Right ventricle myocardium superior (tissue), 1 donor: ENCODE measurements around the gene RHBDF2. TPM values are rescaled to one million over a fixed set of nuclear protein-coding genes. Genes with fewer than 3 reads are reported as not detected.
A peak's percentile ranks its signal among the peaks of the same experiment; 100 is the strongest.

Experiments used
- ATAC-seq: fragments of 200-7000 bp; cut with Tn5 transposase; one replicate; pipeline ENCODE4 v1.9.1; 2020; ENCODE audit warnings: mild to moderate bottlenecking; ENCODE audit not compliant: poor library complexity
- DNase-seq: peaks from one replicate; pipeline ENCODE4 v3.0.0-alpha.2; 2020
- intact Hi-C: fragments of 100-400 bp; cut with DNase I; formaldehyde crosslinking; loops from one replicate; pipeline ENCODE4 v1.11.2; 2022
- total RNA-seq: library from RNA; stranded (reverse); fragmentation: NEBNext Ultra II Directional; extraction: Animal tissue kit (Norgen Biotek cat#: 25700); gene quantifications from one replicate; pipeline ENCODE4 v1.2.1, GENCODE V29; 2021
- donor health status: DM: no; HTN: yes; CAD: no; lungs with severe emphysema.

Gene RHBDF2
- total RNA-seq, 1 donor from 2014 or later = 15.4 TPM

DNA sequence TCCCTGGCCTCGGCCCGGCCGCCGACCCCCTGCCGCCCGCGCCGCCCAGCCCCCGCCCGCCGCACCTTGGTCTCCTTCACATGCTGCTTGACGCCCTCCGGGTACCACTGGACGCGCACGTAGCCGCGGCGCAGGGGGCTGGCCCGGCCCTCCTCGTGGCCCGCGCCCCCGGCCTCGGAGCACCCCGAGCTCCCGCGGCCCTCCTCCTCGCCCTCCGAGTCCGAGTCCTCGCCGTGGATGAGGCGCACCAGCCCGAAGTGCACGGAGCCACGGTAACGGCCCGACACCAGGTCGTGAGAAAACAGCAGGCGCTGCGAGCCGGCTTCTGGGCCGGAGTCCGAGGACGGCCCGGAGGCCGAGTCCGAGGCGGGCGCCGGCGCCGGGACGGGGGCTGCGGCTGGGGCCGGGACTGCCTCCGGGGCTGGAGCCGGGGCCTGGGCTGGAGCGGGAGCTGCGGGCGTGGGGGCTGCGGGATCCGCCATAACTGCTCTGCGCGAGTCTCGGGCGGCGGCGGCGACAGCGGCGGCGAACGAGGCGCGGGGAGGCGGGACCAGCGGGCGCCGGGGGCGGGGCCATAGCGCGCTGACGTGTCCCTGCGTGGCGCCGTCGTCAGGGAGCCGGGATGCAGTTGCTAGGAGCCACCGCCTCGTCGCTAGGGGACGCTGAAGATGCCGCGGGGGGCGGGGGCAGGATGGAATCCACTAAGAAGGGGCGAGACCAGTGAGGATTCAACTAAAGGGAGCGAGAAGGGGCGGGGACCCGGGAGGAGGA is 48.4 kb downstream of the RHBDF2 start, which contains the start of gene UBE2O:
Gene UBE2O, minus strand, starts transcription at position 493 of the 771 bp plus-strand sequence. Its CDS starts 11 bp downstream, at position 482.
- intact Hi-C loops = no loop called here
- peak; percentile 96 for ATAC-seq
- DNase-seq = peak; percentile 94

DNA sequence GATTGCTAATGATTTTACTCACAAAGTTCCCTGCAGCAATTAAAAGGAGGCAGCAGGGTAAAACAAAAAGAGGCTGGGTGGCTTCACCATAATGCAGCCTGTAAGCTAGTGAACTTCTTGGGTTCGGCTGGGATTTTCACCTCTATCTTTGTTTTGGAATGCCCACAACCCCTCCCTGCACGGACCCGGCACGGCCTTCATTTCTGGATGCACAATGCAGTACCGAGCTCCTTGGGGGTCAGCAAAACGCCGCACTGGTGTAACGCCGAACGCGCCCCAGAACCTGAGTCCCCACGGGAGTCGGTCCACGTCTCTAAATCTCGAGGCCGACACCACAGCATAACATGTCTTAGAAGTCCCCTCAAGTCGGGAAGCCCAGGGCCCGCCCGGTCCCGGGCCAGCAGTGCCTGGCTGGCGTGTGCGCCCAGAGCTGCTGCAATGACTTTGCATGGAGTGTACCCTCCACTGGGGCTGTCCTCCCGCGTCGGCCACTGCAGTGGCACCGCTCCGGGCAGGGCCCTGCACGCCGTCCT is 49.0 kb downstream of the RHBDF2 start:
- intact Hi-C loops = no loop called here
- ATAC-seq (peak; percentile 56), DNase-seq (no peak)

DNA sequence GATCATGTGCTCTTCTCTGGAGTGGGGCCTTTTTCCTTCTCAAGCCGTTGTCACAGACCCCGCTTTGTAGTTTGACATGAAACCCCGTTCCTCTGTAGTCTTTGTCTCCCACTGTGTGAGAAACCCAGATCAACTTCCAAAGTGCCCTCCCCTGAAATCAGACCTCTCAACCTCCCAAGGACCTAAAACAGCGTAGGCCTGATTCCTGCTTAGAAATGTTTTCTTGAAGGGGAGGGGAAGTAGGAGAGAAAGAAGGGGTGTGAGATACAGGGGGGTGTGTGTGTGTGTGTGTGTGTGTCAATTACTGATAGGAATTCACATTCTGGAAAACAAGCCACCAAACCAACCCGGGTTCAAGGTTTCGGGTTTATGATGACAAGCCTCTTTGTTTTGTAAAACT is 49.7 kb downstream of the RHBDF2 start:
- ATAC-seq = no peak
- DNase-seq = no peak
- intact Hi-C loops = no loop called here

DNA sequence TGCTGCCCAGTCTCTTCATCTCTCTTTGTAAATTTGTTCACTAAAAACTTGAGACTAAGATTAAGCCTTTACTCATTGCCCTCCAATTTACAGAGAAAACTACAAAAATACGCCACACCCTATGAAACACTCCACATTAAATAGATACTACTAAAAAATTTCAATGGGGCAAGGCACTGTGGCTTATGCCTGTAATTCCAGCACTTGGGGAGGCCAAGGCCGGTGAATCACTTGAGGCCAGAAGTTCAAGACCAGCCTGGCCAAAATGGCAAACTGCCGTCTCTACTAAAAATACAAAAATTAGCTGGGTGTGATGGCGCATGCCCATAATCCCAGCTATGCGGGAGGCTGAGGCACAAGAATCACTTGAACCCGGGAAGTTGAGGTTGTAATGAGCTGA is 52.1 kb downstream of the RHBDF2 start:
- intact Hi-C loops = no loop called here
- ATAC-seq (no peak), DNase-seq (no peak)

DNA sequence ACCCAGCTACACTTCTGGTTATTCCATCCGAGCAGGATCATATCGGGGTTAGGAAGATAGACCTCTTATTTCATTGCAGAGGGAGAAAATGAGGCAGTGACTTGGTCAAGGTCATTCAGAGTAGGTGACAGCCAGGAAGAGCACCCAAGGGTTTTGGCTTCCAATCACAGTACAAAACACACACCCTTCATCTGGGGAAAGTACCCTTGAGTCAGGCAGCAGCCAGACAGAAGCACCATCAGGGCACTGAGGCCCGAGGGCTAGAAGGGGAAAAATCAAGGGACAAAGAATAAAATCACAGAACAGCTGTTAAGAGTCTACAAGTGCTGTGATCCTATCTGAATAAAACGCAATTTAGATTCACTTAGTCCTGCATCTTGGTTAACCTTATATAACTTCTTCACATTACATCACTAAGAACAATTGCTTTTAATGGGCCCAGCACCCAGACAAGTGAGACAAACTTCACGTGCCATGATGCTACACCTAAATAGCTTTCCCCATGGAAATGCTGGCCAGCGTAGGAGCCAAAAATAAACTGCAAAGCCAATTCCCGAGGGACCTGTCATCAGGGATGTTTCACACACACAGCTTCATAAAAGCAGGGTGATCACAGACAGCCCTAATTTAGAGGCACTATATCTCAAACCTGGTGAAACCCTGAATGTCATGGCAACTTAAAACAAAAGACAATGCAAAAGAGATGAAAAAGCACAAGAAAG is 53.1 kb downstream of the RHBDF2 start:
- DNase-seq (no peak), ATAC-seq (peak; percentile 57)
- intact Hi-C loops = no loop called here

DNA sequence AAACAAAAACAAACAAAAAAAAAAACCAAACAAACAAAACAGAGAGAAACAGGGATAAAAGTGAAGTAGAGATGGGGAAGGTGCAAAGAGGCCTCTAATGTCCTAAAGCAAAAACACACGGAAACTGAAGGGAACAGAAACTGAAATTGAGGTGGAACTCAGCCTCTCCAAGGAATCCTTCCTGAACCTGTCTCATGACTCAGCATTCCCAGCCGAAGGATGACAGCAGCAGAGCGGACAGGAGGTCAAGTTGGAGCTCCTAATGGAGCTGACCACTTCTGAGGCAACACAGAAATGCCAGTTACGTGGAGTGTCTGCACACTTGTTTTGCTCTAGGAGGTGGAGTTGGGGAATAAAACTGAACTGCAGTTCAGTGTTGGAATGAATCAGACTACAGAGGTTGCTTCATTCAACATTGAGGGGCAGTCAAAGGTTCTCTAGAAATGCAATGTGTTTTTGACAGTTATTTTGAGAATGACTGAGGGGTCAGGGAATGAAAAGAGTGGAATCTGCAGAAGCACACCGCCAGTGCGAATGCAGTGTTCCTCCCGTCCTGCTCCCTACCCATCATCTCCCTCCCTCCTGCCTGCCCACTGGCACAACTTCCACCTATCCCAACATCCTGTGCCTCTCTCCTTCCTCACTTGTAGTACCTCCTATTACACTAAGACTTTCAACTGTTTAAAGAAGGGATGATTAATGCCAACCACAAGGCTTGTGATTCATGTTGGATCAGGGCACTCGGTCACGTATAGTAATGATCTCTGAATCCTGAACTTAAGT is 54.6 kb downstream of the RHBDF2 start:
- DNase-seq = no peak
- ATAC-seq = peak; percentile 39
- intact Hi-C loops = no loop called here

DNA sequence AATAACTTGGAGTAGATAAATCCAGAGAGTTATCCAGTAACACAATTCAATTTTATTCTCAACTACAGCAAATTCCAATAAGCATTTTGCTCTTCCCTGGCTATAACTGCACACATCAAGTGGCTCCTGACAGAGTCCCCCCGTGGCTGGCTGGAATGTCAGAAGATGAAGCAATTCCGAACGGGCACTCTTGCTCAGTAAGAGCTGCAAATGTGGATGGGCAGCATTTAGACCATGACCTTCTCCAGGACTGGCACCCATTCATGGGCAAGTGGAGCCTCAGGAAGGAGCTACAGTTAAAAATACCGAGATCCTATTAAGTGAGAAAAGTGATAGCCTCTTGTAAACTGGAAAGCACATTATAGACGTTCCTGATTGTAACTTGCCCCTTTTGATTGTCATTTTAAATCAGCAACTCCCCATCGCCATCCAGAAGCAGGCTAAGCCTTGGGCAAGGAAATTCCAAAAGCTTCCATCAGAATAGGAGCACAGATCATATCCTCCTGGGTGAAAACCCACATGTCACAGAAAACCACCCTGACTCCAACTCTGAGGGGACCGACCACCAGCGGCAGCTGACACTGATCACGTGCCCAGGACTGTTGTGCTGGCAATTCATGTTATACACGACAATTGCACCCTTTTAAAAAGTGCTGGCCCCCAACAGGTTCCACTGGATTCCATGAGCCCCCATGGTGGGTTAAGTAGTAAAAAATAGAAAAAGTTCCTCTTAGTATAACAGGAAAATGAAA is 55.4 kb downstream of the RHBDF2 start:
- ATAC-seq = peak; percentile 37
- no peak for DNase-seq
- intact Hi-C loops = no loop called here

DNA sequence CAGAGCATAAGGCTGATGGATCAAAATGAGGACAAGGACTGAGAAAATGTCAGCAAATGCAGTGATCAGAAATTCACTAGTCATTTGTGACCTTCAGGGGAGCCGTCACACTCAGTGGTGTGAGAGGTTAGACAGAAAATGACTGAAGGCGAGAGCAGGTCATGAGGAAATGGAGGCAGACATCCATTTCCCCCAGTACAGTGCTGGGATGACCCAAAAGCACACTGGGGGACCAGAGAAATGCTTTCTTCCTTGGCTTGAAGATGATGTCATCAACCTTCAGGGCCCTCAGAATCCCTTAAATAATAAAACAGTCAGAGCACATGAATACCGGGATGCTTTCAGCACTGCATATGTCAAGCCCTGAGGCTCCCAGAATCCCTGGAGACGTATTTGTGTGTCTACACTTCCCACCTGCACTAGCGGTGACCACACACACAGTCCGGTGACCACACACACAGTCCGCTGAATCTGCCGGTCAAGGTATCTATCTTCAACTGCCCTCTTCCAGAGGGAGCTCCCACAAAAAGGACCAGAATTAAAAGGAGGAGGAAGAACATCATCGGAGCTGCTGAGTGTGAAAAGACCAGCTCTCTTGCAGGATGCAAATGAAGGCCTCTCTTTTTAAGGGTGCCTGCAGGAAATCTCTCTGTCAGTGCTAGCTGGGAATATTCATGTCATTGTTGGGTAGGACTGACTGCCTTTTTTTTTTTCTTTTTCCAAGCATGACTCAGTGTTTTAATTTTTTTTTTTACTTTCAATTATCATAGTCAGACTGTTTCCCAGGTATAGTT is 56.5 kb downstream of the RHBDF2 start:
- intact Hi-C loops = no loop called here
- ATAC-seq (no peak), DNase-seq (no peak)

DNA sequence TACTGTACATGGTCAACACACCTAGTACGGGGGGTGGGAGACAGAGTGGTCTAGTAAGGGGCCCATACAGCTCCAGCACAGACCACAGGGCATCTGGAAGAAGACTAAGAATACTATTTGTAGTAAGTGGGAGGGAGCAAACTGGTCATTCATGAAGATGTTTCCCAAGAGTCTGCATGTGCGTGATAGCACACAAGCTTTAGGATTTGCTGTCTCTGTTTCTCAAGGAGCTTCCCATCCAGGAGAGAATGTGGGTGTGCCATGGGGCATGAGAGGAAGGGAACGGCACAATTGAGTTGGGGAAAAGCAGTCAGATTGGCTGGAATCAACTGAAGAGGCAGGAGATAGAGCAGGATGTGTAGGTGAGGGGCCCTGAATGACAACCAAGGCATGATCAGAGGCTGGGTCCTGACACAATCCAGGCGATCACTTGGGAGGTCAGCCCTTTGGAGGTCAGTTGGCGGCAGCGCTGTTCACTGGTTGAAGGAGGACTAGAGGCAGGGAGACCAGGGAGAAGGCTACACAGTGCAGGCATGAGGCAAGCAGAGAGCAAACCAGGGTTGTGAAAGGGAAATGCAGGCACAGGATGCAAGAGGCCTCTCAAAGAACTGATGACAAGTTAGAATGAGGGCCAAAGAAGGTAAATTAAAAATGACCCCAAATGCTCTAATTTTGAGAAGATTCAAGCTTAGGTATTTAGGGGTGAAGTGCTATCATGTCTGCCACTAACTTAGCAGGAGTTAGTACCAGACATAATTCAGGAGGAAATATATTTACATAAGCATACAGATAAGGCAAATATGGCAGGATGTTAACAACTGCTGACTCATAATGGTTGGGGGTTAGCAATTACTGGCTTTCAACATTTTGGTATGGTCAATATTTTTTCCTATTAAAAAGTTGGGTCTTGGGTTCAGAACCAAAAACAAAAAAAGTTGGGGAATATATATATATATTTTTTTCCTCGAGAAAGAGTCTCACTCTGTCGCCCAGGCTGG is 58.6 kb downstream of the RHBDF2 start:
- ATAC-seq (no peak), DNase-seq (no peak)
- intact Hi-C loops = no loop called here

DNA sequence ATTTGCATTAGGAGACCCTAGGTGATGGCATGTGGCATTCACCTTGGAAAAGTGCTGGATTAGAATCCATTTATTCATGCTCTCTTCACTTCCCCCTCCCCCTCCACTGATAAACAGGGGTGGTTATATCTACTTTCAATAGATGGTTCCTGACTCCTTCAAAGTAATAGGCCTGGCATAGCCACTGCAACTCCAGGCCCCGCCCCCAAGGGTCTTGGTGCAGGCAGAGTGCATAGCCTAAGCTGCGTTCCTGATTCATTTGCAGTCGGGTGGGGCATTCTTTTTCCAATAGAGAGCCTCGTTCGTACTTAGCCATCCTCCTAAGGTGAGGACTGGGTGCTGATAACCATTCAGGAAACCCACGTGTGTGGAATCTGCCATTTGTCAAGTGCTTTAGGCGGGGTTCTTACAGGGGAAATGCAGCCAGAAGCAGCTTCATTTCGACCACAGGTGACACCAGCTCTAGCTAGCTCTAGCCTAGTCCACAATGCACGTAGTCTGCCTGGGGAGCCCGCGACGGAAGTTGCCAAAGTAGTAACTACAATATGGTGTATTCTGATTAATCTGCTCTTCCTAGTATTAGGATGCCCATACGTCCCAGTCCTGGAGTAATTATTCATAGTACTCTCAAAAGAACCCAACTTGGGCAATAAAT is 59.4 kb downstream of the RHBDF2 start:
- no peak for ATAC-seq
- no peak for DNase-seq
- intact Hi-C loops = no loop called here

DNA sequence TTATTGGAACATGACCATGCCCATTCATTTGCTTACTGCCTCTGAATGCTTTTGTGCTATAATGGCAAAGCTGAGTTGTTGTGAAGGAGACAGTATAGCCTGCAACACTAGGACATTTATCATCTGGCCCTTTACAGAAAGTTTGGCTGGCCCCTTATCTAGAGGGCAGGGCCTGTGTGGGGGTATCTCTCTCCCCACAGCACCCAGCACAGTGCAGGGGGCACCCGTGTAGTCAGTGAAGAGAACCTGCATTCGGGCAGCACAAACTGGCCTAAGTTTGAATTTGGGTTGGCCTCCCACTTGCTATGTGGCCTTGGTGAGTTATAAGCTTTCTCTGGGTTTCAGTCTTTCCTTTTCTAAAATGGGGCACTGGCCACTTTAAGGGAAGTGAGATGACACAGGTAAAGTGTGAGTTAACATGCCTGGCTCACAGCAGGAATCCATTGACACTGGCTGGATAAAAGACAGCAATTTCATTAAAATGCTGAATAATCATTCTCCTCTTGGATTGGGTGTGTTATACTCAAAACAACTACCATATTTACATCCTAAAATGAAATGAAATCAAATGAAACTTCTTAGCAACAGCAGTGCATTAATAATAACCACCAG is 60.4 kb downstream of the RHBDF2 start:
- ATAC-seq (no peak), DNase-seq (no peak)
- intact Hi-C loops = no loop called here

DNA sequence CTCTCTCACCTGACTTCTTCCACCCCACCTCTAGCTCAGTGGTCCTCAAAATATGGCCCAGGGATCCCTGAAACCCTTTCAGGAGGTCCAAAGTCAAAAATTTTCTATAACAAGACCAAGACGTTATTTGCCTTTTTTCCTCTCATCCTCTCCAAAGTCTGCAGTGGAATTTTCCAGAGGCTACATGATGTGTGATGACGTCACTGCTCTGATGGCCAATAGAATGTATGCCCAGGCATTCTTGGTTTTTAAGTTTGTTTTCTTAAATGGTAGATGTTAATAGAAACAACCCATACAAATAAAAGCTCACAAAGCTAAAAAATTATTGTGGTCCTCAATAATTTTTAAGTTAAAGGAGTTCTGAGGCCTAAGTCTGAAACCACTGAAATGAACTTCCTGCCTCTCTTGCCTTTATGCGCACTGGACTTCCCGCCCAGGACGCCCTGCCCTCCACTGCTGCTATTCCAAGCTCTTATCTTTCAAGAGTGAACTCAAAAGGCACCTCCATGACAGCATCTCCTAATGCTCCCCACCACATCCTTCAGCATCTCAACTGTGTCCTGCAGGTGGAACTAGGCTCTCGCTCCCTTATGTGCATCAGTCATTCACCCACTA is 61.8 kb downstream of the RHBDF2 start:
- no peak for ATAC-seq
- no peak for DNase-seq
- intact Hi-C loops = no loop called here

DNA sequence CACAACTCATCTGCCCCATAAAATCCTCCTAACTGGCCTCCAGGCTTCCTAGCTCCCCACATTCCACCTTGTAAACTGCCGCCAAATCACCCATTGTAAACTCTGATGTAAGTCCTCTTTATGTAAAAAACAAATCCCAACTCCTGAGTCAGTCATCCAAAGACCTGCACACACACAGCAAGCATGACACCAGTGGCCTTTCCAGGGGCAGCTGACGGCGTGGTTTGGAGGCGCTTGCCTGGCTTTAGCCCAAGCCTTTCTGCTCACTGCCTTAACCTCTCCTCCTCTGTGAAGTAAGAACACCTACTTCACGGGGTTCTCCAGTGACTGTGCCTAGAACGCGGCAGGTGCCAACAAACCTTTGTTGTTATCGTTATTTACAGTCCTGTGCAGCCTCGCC is 62.3 kb downstream of the RHBDF2 start:
- intact Hi-C loops = no loop called here
- ATAC-seq (no peak), DNase-seq (no peak)

DNA sequence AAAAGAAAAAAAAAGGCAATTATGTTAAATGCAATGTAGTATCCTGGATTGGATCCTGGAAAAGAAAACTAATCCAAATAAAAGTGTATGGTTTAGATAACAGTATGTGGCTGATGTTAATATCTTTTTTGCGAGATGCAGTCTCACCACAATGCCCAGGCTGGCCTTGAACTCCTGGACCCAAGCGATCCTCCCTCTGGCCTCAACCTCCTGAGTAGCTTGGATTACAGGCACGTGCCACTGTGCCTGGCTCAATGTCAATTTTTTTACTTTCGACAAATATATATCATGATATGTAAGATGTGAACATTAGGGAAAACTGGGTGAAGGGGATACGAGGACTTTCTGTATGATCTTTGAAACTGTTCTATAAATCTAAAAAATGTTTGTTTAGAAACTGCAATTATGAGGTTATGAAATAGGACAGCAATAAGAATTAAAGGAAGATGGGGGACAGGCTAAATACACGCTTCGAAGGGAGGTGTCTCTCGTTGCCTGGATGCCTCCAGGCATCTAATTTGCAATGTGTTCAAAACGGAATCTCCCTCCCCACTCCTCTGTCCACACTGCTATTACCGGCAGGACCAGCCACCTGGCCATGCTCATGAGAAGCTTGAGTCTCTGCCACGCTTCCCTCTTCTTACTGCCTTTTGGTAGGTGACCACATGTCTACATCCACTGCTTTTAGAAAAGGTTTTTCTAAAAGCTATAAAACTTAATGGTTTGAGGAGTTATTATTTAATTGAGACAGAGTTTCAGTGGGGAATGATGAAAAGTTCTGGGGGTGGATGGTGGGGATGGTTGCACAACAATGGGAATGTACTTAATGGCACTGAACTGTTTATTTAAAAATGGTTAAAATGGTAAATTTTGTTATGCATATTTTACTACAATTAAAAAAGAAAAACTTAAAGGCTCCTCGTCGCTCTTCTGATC is 63.5 kb downstream of the RHBDF2 start:
- ATAC-seq (no peak), DNase-seq (no peak)
- intact Hi-C loops = no loop called here
